ENCODE measurements around the gene NEUROG2.
"Not testable (repeated sequence)": the region's sequence is repeated elsewhere in the genome, so short reads cannot be mapped to it uniquely, and the experiment has no call there.

NEUROG2 gene

GRCh38 chr4:112516066-112516470 lies at the start of gene NEUROG2:
Gene NEUROG2, minus strand, starts transcription at chr4:112516180. Its CDS starts 705 bp downstream, at chr4:112515475.
- no peak for DNase-seq

GRCh38 chr4:112564706-112565270 lies 48.8 kb upstream of the NEUROG2 start:
- no peak for DNase-seq

DNA sequence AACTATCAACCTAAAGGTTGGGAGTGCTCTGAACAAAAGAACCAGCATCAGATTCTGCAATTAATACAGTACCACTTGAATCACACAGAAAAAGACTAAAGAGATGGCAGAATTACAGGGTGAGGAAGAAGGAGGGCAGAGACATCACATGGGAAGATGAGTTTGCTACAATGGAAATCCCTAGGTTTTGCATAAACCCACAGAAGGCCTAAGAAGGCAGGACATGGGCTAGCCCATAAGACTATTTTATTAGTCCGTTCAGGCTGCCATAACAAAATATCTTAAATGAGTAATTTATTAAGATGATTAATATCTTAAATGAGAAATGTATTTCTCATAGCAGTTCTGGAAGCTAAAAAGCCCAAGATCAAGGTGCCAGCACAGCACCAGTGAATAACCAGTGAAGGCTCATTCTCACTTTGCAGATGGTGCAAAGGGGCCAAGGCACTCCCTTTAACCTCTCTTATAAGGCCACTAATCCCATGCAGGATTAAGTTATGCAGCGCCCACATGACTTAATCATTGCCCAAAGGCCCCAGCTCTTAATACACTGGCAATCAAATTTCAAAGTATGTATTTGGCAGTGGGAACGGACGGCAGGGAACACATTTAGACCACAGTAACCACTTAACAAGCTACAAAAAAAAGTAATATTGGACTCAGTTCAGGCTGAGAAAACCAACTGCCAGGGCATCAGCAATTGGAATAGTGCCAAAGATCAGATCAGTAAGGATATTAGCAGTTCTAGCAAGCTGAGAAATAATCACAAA lies 47.6 kb upstream of the NEUROG2 start:
- DNase-seq = no peak

DNA sequence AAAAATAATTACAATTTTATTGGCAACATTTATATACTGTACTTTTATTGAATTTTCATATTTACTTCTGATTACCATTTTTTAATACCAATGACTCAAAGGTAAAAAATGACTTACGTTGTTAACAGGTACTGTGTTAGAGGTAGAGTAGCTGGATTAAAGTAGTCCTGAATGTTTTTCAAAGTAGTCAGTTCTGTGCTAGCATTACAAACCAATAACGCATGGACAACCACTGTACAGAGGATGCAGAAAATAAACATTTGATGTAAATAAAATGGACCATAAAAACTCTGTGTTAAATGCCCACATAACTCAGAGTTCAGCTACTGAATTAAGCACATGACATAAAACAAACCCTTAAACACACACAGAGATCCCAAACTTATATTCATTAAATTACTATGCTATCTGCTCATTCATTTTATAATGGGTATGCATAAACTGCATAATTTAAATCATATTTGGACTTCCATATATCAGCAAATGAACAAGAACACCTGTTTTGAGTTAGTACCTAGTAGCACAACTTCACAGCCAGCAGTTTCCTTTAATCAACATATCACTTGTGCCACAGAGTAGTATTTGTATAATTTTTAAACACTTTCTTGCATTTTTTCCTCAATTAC lies 46.4 kb upstream of the NEUROG2 start:
- no peak for DNase-seq

GRCh38 chr4:112560084-112560483 lies 44.1 kb upstream of the NEUROG2 start:
- no peak for DNase-seq

GRCh38 chr4:112559053-112559452 lies 43.1 kb upstream of the NEUROG2 start:
- DNase-seq = no peak

- no peak for DNase-seq
Measured at GRCh38 chr4:112557676-112558411, 41.9 kb upstream of the NEUROG2 start.

DNA sequence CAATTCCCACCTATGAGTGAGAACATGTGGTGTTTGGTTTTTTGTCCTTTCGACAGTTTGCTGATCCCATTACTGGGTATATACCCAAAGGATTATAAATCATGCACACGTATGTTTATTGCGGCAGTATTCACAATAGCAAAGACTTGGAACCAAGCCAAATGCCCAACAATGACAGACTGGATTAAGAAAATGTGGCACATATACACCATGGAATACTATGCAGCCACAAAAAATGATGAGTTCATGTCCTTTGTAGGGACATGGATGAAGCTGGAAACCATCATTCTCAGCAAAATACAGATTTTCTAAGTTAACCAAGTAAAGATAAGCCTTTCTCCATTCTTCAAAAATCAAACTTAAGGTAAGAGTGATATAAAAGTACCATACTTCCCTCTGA lies 38.3 kb upstream of the NEUROG2 start:
- not testable (repeated sequence) for DNase-seq

- no peak for DNase-seq
Measured at GRCh38 chr4:112552668-112553067, 36.7 kb upstream of the NEUROG2 start.

GRCh38 chr4:112550728-112551127 lies 34.7 kb upstream of the NEUROG2 start:
- no peak for DNase-seq

GRCh38 chr4:112546476-112546875 lies 30.5 kb upstream of the NEUROG2 start:
- DNase-seq = no peak

- DNase-seq = no peak
Measured at GRCh38 chr4:112545346-112545745, 29.4 kb upstream of the NEUROG2 start.

DNA sequence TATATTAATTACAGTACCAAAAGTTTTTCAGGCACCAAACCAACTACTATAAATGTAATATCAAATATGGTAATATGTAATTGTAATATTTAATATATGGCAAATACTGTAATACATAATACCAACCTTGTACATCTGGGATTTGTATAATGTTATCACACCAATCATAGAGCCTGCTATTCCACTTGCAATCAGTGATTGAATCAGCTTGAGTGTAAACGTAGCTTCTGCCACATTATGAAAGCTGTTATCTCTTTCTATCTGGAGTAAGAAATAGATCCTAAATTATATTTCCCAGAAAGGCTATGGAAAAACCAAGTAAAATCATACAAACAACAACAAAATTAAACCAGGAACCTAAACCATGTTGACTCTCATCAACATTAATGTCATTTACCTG lies 24.7 kb upstream of the NEUROG2 start:
- no peak for DNase-seq

DNA sequence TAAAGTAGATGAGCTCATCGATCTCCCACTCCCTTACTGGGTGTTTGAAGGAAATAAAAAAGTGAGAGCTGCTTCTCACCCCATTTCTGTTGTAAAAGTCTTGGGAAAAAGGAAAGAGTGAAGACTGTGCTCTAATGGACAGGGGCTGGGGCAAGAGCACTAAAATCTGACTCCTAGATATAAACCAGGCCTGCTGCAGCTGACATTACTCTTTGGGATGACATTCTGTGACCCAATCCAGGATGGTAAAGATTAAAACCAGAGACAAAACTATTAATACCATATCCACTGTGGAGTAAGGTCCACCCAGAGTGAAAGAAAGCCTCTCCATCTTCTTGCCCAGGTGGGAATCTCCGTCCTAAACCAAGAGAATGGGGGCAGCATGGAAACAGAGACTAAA lies 20.1 kb upstream of the NEUROG2 start:
- no peak for DNase-seq

DNA sequence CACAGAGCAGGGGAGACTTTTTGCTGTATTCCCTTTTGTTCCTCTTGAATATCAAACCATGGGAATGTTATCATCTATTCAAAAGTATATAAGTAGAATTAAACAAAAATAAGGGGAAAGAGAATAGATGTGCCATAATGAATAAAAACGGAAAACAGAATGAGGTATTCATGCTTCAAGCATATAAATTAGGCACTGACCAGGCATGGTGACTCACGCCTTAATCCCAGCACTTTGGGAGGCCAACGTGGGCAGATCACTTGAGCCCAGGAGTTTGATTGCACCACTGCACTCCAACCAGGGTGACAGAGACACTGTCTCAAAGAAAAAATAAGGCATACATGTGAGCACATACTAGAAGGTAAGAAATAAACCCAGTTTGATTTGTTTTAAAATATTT lies 16.3 kb upstream of the NEUROG2 start:
- DNase-seq = no peak

DNA sequence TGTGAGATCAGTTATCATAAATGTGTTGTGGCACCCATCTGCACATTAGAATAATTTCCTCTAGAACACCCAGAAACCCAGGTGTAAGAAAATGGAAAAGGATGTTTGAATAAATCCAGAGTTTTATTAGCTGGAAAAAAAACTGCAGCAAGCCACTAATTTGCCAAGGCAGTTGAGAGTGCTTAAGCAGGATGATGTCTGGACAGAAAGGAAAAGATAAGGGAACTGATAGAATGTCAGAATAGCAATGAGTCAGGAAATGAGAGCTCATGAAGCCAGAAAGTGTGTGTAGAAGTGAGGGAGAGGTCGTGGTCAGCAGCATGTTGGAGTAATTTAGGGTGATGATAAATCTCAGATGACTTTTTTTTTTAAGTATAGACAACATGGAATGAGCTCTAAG lies 15.2 kb upstream of the NEUROG2 start:
- no peak for DNase-seq

DNA sequence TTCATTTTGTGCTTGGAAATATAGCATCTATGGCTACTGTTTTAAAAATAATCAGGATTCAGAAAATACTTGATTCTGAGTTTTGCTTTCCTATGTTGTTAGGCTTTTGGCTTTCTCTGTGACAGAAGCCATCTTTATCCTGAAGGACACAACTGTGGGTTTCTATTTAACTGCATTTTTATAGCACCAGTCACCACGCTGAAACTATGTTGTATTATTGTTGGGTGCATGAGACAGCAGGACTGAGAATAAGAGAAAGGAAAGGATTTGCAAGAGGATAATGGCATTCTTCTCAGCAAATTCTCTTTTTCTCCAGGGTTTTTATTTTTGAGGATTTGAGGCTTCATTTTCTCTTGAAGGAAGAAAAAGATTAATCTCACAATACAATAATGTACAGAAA lies 10.1 kb upstream of the NEUROG2 start:
- no peak for DNase-seq

- DNase-seq = peak; percentile 83
Measured at GRCh38 chr4:112523764-112524505, 8.0 kb upstream of the NEUROG2 start.

DNA sequence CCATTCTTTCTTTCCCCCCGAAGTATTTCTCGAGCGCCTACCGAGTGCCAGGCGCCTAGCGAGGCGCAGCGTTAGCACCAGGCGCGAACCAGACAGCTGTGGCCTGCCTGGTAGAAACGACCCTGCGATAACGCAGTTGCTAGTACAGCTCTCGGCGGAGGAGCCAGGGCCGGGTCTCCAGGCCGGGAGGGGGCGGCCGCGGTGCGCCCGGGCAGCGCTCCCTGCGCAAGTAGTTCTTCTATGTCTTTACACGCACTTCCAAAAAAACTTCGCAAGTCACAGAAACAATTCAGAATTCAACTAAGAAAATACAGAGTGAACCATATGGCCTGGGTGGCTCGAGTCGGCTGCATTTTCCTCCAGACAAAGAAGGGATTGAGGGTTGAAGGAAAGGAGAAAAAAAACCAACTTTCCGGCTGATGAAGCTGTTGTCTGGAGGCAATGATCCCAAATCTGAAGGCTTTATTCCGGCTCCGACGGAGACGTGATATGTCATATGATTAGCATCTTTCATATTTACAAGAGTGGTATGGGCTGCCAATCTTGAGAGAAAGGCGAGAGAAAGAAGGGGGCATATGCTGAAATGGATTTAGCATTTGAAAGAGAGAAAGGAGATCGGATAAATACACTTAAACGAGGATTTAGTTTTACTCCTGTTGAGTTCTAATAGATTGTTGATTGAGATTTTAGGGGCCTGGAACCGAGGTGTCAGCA lies 7.2 kb upstream of the NEUROG2 start:
- peak; percentile 60 for DNase-seq

- DNase-seq = not testable (repeated sequence)
Measured at GRCh38 chr4:112522431-112522830, 6.5 kb upstream of the NEUROG2 start.

GRCh38 chr4:112521123-112522023 lies 5.4 kb upstream of the NEUROG2 start:
- no peak for DNase-seq
